ENCODE measurements around the gene SLC22A15. TPM values are rescaled to one million over a fixed set of nuclear protein-coding genes. Genes with fewer than 3 reads are reported as not detected.

The SLC22A15 gene
- total RNA-seq, 1 donor from 2014 or later = 4.5 TPM

- Mint-ChIP-seq H3K4me3 (ENCODE audit: unreplicated experiment) (no peak overlapping the region), H3K27ac (ENCODE audit: unreplicated experiment) (peak overlapping the region; percentile 94), H3K4me1 (ENCODE audit: unreplicated experiment) (peaks cover 21% of the 10 kb centered on the region), H3K36me3 (ENCODE audit: unreplicated experiment) (peaks cover 15% of the 10 kb centered on the region), H3K27me3 (ENCODE audit: unreplicated experiment) (no peaks in the 10 kb centered on the region), H3K9me3 (ENCODE audit: unreplicated experiment) (no peaks in the 10 kb centered on the region)
- TF ChIP-seq CTCF (IDR thresholded peaks at IDR 0.05) = no peak
- DNase-seq (ENCODE audit: extremely low spot score, unreplicated experiment) = no peak
Observed at GRCh38 chr1:116067566-116067890, 91.2 kb downstream of the SLC22A15 start.

GRCh38 chr1:116075575-116075974 lies 99.3 kb downstream of the SLC22A15 start:
- H3K4me3 Mint-ChIP-seq (ENCODE audit: unreplicated experiment) = no peak overlapping the region
- H3K4me1 Mint-ChIP-seq (ENCODE audit: unreplicated experiment) = no peaks in the 10 kb centered on the region
- H3K9me3 Mint-ChIP-seq (ENCODE audit: unreplicated experiment) = no peaks in the 10 kb centered on the region
- H3K27me3 Mint-ChIP-seq (ENCODE audit: unreplicated experiment) = peaks cover 3% of the 10 kb centered on the region
- no peak for TF ChIP-seq CTCF (IDR thresholded peaks at IDR 0.05)
- DNase-seq (ENCODE audit: extremely low spot score, unreplicated experiment) = no peak
- no peak overlapping the region for H3K27ac Mint-ChIP-seq (ENCODE audit: unreplicated experiment)
- H3K36me3 Mint-ChIP-seq (ENCODE audit: unreplicated experiment) = peaks cover 4% of the 10 kb centered on the region

GRCh38 chr1:116075990-116076389 lies 99.7 kb downstream of the SLC22A15 start:
- peaks cover 3% of the 10 kb centered on the region for H3K27me3 Mint-ChIP-seq (ENCODE audit: unreplicated experiment)
- H3K4me1 Mint-ChIP-seq (ENCODE audit: unreplicated experiment) = no peaks in the 10 kb centered on the region
- peaks cover 4% of the 10 kb centered on the region for H3K36me3 Mint-ChIP-seq (ENCODE audit: unreplicated experiment)
- no peaks in the 10 kb centered on the region for H3K9me3 Mint-ChIP-seq (ENCODE audit: unreplicated experiment)
- no peak for DNase-seq (ENCODE audit: extremely low spot score, unreplicated experiment)
- no peak overlapping the region for H3K27ac Mint-ChIP-seq (ENCODE audit: unreplicated experiment)
- H3K4me3 Mint-ChIP-seq (ENCODE audit: unreplicated experiment) = no peak overlapping the region
- TF ChIP-seq CTCF (IDR thresholded peaks at IDR 0.05) = no peak

- no peak for DNase-seq (ENCODE audit: extremely low spot score, unreplicated experiment)
- no peak overlapping the region for H3K4me3 Mint-ChIP-seq (ENCODE audit: unreplicated experiment)
- peaks cover 3% of the 10 kb centered on the region for H3K36me3 Mint-ChIP-seq (ENCODE audit: unreplicated experiment)
- H3K4me1 Mint-ChIP-seq (ENCODE audit: unreplicated experiment) = no peaks in the 10 kb centered on the region
- no peaks in the 10 kb centered on the region for H3K9me3 Mint-ChIP-seq (ENCODE audit: unreplicated experiment)
- no peak overlapping the region for H3K27ac Mint-ChIP-seq (ENCODE audit: unreplicated experiment)
- TF ChIP-seq CTCF (IDR thresholded peaks at IDR 0.05) = no peak
- H3K27me3 Mint-ChIP-seq (ENCODE audit: unreplicated experiment) = peaks cover 3% of the 10 kb centered on the region
Observed at GRCh38 chr1:116076831-116077230, 100.5 kb downstream of the SLC22A15 start.

GRCh38 chr1:116078699-116079223 lies 102.4 kb downstream of the SLC22A15 start:
- no peak for DNase-seq (ENCODE audit: extremely low spot score, unreplicated experiment)
- Mint-ChIP-seq H3K4me1 (ENCODE audit: unreplicated experiment) (no peaks in the 10 kb centered on the region), H3K36me3 (ENCODE audit: unreplicated experiment) (peaks cover 2% of the 10 kb centered on the region), H3K4me3 (ENCODE audit: unreplicated experiment) (no peak overlapping the region), H3K9me3 (ENCODE audit: unreplicated experiment) (no peaks in the 10 kb centered on the region), H3K27ac (ENCODE audit: unreplicated experiment) (no peak overlapping the region), H3K27me3 (ENCODE audit: unreplicated experiment) (peaks cover 14% of the 10 kb centered on the region)
- TF ChIP-seq CTCF (IDR thresholded peaks at IDR 0.05) = no peak

Measured in osteocyte (in vitro differentiated cells).